ENCODE data around the gene ALAS1.
A peak's percentile ranks its signal among the peaks of the same experiment; 100 is the strongest.

The ALAS1 gene

DNA sequence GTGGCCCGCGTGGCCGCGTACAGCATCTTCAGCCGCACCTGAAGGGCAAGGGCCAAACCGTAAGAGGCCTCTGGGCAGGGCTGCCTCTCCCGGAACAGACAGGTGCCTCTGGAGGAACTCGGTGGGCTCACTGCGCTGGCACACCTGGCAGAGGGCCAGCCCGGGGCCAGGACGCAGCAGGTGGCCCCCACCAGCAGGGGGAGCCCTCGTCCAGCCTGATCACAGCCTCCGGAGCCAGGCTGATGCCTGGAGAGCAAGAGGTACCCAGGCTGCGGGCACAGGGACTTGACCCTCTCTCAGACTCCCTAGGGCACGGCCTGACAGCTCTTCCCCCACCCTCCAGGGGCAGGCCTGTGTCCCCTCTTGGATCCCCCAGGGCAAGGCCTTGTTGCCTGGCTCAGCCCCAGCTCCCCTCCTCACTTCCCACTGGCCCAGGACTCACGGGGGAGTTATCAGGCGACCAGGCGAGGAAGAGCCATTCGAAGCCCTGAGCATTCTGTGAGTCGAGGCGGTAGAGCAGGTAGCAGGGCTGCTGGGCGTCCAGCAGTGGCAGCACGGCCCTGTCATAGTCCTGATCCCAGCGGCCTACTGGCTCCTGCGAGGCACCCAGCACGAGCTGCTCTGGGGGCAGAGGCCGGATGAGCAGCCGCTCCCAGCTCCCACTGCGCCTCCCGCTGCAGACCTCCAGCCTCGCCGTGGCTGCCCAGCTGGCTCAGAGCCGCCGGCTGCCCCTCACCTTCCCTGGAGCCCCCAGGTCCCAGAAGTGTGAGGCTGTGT is 33.7 kb downstream of the ALAS1 start:
- in situ Hi-C loops (cut with HindIII; ENCODE audit: low pct_ligation_motif_present, low sequenced_read_pairs) = no loop called here
- H3K4me3 ChIP-seq (ENCODE audit: low read depth, low read length) = no peak overlapping the region
- TF ChIP-seq, protein P1, sequence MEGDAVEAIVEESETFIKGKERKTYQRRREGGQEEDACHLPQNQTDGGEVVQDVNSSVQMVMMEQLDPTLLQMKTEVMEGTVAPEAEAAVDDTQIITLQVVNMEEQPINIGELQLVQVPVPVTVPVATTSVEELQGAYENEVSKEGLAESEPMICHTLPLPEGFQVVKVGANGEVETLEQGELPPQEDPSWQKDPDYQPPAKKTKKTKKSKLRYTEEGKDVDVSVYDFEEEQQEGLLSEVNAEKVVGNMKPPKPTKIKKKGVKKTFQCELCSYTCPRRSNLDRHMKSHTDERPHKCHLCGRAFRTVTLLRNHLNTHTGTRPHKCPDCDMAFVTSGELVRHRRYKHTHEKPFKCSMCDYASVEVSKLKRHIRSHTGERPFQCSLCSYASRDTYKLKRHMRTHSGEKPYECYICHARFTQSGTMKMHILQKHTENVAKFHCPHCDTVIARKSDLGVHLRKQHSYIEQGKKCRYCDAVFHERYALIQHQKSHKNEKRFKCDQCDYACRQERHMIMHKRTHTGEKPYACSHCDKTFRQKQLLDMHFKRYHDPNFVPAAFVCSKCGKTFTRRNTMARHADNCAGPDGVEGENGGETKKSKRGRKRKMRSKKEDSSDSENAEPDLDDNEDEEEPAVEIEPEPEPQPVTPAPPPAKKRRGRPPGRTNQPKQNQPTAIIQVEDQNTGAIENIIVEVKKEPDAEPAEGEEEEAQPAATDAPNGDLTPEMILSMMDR (IDR thresholded peaks at IDR 0.05; ENCODE audit: low read depth, low read length, missing control alignments) = peak; percentile 91
- H3K36me3 ChIP-seq (replicated peaks) = peaks cover 63% of the 10 kb centered on the region
- H3K27ac ChIP-seq = no peak overlapping the region
- no peak for DNase-seq
- no peaks in the 10 kb centered on the region for H3K27me3 ChIP-seq (replicated peaks)

DNA sequence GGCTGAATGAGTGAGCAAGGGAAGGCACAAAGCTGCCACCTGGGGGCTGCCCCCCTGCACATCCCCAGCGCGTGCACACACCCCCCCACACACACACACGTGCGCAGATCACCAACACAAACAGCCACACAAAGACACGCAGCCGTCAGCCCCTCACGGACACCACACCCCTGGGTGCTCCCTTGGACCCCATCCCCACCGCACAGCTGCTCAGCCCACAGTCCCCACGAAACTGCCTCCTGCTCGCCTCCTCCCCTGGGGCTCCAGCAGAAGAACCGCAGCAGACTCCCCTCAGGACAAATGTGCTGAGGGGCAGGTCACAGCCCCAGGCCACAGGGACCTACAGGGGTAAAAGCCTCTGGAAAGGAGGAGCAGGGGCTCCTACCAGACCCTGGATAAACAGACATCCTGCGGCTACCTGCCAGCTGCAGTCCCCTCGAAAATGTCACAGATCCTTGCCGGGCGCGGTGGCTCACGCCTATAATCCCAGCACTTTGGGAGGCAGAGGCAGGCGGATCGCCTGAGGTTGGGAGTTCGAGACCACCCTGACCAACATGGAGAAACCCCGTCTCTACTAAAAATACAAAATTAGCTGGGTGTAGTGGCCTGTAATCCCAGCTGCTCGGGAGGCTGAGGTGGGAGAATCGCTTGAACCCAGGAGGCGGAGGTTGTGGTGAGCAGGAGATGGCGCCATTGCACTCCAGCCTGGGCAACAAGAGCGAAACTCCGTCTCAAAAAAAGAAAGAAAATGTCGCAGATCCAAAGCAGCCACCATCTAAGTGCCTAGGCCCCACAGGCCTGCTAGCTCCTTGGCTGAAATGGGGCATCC is 34.5 kb downstream of the ALAS1 start:
- Histone ChIP-seq H3K27me3 (replicated peaks) (no peaks in the 10 kb centered on the region), H3K36me3 (replicated peaks) (peaks cover 63% of the 10 kb centered on the region), H3K27ac (no peak overlapping the region), H3K4me3 (ENCODE audit: low read depth, low read length) (no peak overlapping the region)
- TF ChIP-seq, protein P1 (IDR thresholded peaks at IDR 0.05; ENCODE audit: low read depth, low read length, missing control alignments) = peak; percentile 18
- in situ Hi-C loops (cut with HindIII; ENCODE audit: low pct_ligation_motif_present, low sequenced_read_pairs) = no loop called here
- DNase-seq = no peak

DNA sequence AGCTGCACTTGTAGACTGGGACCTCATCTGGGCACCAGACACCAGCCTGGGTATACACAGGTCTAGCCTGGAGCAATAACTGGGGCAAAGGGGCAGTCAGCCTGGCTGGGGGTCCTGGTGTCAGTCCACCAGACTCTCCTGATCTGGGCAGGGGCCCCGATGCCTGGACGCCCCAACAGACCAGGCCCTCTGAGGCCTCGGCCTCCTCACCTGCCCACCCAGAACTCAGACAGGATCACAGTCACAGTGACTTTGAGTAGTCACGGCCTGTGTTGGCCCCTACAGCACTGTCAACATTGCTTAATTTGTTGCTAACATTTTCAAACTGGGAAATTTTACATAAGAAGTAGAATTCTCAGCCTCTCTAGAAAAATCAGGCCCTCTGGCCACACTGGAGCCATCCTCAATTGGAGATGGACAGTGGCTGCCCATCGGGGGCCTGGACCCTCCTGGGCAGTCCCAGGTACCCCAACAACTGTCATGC is 35.2 kb downstream of the ALAS1 start:
- DNase-seq = no peak
- no peak overlapping the region for H3K27ac ChIP-seq
- TF ChIP-seq, protein P1 (IDR thresholded peaks at IDR 0.05; ENCODE audit: low read depth, low read length, missing control alignments) = no peak
- no peak overlapping the region for H3K4me3 ChIP-seq (ENCODE audit: low read depth, low read length)
- H3K36me3 ChIP-seq (replicated peaks) = peaks cover 63% of the 10 kb centered on the region
- no peaks in the 10 kb centered on the region for H3K27me3 ChIP-seq (replicated peaks)
- in situ Hi-C loops (cut with HindIII; ENCODE audit: low pct_ligation_motif_present, low sequenced_read_pairs) = no loop called here

DNA sequence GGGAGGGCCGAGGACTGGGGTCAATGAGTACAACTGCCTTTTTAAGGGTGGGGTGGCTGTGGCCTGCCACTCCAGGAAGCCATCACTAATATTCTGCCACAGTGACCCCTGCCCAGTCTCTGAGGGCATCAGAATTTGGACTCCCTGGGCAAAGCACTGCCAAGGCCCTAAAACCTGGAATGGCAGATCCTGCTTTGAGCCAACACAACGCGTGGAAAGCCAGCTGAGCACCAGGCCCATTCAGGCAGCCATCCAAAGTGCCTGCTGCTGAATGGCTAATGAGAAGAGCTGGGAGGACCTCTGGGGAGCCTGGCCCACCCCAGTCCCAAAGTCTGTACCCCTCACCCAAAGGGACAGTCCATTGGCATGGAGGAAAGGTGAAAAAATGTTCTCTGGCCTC is 36.0 kb downstream of the ALAS1 start:
- TF ChIP-seq, protein P1 (IDR thresholded peaks at IDR 0.05; ENCODE audit: low read depth, low read length, missing control alignments) = no peak
- Histone ChIP-seq H3K27me3 (replicated peaks) (no peaks in the 10 kb centered on the region), H3K4me3 (ENCODE audit: low read depth, low read length) (no peak overlapping the region), H3K36me3 (replicated peaks) (peaks cover 59% of the 10 kb centered on the region), H3K27ac (no peak overlapping the region)
- in situ Hi-C loops (cut with HindIII; ENCODE audit: low pct_ligation_motif_present, low sequenced_read_pairs) = no loop called here
- DNase-seq = no peak

DNA sequence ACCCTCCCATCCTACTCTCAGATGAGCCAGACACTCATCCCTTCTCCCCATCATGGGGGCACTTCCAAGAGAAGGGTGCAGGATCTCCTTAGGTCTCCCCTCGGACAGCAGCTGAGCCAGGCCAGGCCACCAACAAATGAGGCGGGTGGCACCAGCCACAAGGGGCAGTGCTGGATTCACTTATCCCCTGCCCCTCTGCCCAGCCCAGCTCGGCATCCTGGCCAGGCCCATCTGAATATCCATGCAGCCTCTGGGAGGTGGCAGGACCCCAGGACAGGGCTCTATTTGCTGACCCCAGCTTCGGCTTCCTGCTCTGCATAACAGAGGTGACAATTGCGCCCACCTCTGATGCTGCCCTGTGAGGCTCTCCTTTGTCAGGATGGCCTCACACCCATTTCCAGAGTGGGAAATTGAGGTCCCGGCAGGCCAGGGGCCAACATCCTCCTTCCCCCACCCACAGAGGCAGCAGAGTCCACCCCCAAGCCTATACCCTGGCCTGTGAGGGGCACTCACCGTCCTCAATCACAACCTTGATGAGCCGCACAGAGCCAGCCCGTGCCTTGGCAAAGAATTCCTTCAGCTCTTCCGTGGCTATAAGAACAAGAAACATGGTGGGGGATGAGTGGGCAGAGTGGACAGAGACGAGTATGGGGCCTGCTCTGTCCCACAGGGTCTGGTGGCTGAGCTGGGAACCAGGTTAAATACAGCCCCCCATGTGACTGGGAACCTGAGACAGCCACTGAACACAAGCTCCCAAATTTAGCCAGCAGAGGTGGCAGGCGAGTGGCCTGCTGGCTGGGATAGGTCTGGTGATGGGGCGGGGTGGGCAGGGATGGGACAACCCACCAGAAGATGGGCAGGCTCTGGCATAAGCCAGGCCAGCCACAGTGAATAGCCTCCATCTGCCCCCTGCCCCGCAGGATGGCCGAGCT is 36.8 kb downstream of the ALAS1 start:
- in situ Hi-C loops (cut with HindIII; ENCODE audit: low pct_ligation_motif_present, low sequenced_read_pairs) = no loop called here
- no peak overlapping the region for H3K27ac ChIP-seq
- TF ChIP-seq, protein P1 (IDR thresholded peaks at IDR 0.05; ENCODE audit: low read depth, low read length, missing control alignments) = peak; percentile 8
- H3K27me3 ChIP-seq (replicated peaks) = no peaks in the 10 kb centered on the region
- H3K36me3 ChIP-seq (replicated peaks) = peaks cover 51% of the 10 kb centered on the region
- DNase-seq = no peak
- H3K4me3 ChIP-seq (ENCODE audit: low read depth, low read length) = no peak overlapping the region

All from brain microvascular endothelial cell (primary cell).